Endothelial cell of umbilical vein (primary cell): ENCODE measurements around the gene FCSK. TPM values are rescaled to one million over a fixed set of nuclear protein-coding genes. Genes with fewer than 3 reads are reported as not detected.

Experiments
- BruUV-seq: library from RNA; stranded (reverse); fragments of 400-500 nt; replicated peaks from 2 replicates; lab custom pipeline; 2021; lab: Mats Ljungman, UMichigan
- CTCF ChIA-PET: fragments of 300-600, 350-600 bp; sonication (Branson Sonifier 250); formaldehyde crosslinking; loops from one replicate; lab custom pipeline; 2021; ENCODE audit warnings: antibody characterized with exemption, inconsistent platforms; lab: Charles Lee
- POLR2A ChIA-PET: fragments of 300-600, 350-600 bp; sonication (Branson Sonifier 250); formaldehyde crosslinking; loops from one replicate; lab custom pipeline; 2021; ENCODE audit warnings: antibody characterized with exemption, inconsistent platforms; lab: Charles Lee
- DNase-seq: peaks from one replicate; pipeline ENCODE4 v3.0.0-alpha.2; 2011; ENCODE audit warnings: low read depth, low spot score
- FAIRE-seq: peaks from 2 replicates; lab custom pipeline; 2011; peaks lifted over from hg19 to GRCh38; lab: Jason Lieb, UNC
- H2AFZ ChIP-seq: 2 replicates; pipeline ENCODE4 v1.6.0; 2012; ENCODE audit warnings: low read depth, low read length, control low read depth, inconsistent platforms
- H3K27ac ChIP-seq: 2 replicates; pipeline ENCODE4 v1.5.1; 2011; ENCODE audit warnings: low read depth, mild to moderate bottlenecking, control low read depth, low read length, moderate library complexity; ENCODE audit not compliant: insufficient read depth
- H3K27me3 ChIP-seq, 2 experiments: 2 replicates each; pipeline versions ENCODE4 v1.6.0 to v1.6.1; 2011; ENCODE audit warnings: low read length in 2 of 2, mixed read lengths in 1 of 2; ENCODE audit not compliant: control insufficient read depth in 2 of 2, insufficient read depth in 2 of 2
- H3K36me3 ChIP-seq, 2 experiments: 2 replicates in 1 of 2; 3 replicates in 1 of 2; pipeline ENCODE4 v1.5.1; 2011; ENCODE audit warnings: low read length in 2 of 2, mild to moderate bottlenecking in 1 of 2, moderate library complexity in 1 of 2; ENCODE audit not compliant: control insufficient read depth in 2 of 2, insufficient read depth in 2 of 2; ENCODE audit errors: extremely low read depth in 1 of 2
- H3K4me1 ChIP-seq: 3 replicates; pipeline ENCODE4 v1.5.1; 2011; ENCODE audit warnings: mild to moderate bottlenecking, low read length; ENCODE audit not compliant: control insufficient read depth, insufficient read depth; ENCODE audit errors: extremely low read depth
- H3K4me2 ChIP-seq: 2 replicates; pipeline ENCODE4 v1.6.1; 2011; ENCODE audit warnings: low read length, control low read depth, mixed read lengths; ENCODE audit not compliant: insufficient read depth
- H3K4me3 ChIP-seq, 3 experiments: fragments of 200-600 bp in 1 of 3; sonication (generic), shearing (Covaris generic) in 1 of 3; replicated peaks in 1 of 3; 2 replicates each; pipeline ENCODE4 v1.5.1; 2011 to 2016; ENCODE audit warnings: control low read depth in 3 of 3, low read length in 3 of 3, mild to moderate bottlenecking in 2 of 3, inconsistent platforms in 1 of 3, low read depth in 1 of 3, moderate library complexity in 1 of 3; ENCODE audit not compliant: insufficient read depth in 1 of 3
- H3K79me2 ChIP-seq: 2 replicates; pipeline ENCODE4 v1.6.0; 2012; ENCODE audit warnings: low read length, inconsistent platforms; ENCODE audit not compliant: control insufficient read depth, insufficient read depth
- H3K9ac ChIP-seq: replicated peaks from 2 replicates; pipeline ENCODE3; 2011; ENCODE audit warnings: low read length, control low read depth; ENCODE audit not compliant: insufficient read depth; ENCODE audit errors: extremely low read depth
- H3K9me1 ChIP-seq: replicated peaks from 3 replicates; pipeline ENCODE4 v1.6.0; 2011; ENCODE audit warnings: mild to moderate bottlenecking, low read length; ENCODE audit not compliant: control insufficient read depth, insufficient read depth; ENCODE audit errors: extremely low read depth
- H3K9me3 ChIP-seq: replicated peaks from 2 replicates; pipeline ENCODE4 v1.5.1; 2012; ENCODE audit warnings: low read length, inconsistent platforms; ENCODE audit not compliant: control insufficient read depth, insufficient read depth
- H4K20me1 ChIP-seq: replicated peaks from 2 replicates; pipeline ENCODE3; 2011; ENCODE audit warnings: mild to moderate bottlenecking, low read length; ENCODE audit not compliant: control insufficient read depth, insufficient read depth; ENCODE audit errors: extremely low read depth
- EZH2 ChIP-seq: IDR thresholded peaks from 2 replicates; pipeline ENCODE4 v1.6.1; 2012; ENCODE audit warnings: borderline replicate concordance, low read depth, mild to moderate bottlenecking, moderate library complexity, low read length, inconsistent platforms; ENCODE audit not compliant: severe bottlenecking
- GATA2 ChIP-seq: IDR thresholded peaks from 2 replicates; pipeline ENCODE4 v1.7.0; 2011; ENCODE audit warnings: low read depth, mild to moderate bottlenecking, moderate library complexity, mixed read lengths, low read length; ENCODE audit not compliant: insufficient read length, insufficient read depth
- JUN ChIP-seq: IDR thresholded peaks from 2 replicates; pipeline ENCODE4 v1.6.1; 2011; ENCODE audit warnings: borderline replicate concordance, low read depth; ENCODE audit not compliant: insufficient read length, insufficient read depth
- POLR2A ChIP-seq: IDR thresholded peaks from 2 replicates; pipeline ENCODE4 v1.6.1; 2012; ENCODE audit warnings: low read depth, mild to moderate bottlenecking, control low read depth, low read length
- POLR2AphosphoS5 ChIP-seq: IDR thresholded peaks from 2 replicates; pipeline ENCODE4 v1.6.1; 2012; ENCODE audit warnings: low read depth, mild to moderate bottlenecking, control low read depth, low read length, moderate library complexity; ENCODE audit not compliant: insufficient read depth
- dilution Hi-C: fragments of 300-500 bp; cut with MboI; formaldehyde crosslinking; loops from one replicate; pipeline ENCODE4 v1.15.0; 2019; ENCODE audit warnings: low sequenced_read_pairs; ENCODE audit not compliant: extremely low pct_ligation_motif_present
- intact Hi-C: fragments of 100-400 bp; cut with micrococcal nuclease; formaldehyde crosslinking; loops from one replicate; pipeline ENCODE4 v1.10.0; 2022
- polyA plus RNA-seq, 4 experiments: library from polyadenylated mRNA; depleted of rRNA in 3 of 4; stranded (reverse) in 3 of 4; unstranded in 1 of 4; fragments of >200 nt; gene quantifications; 2 replicates each; pipeline versions ENCODE4 v1.2.1 to v1.2.3, GENCODE V29; 2011 to 2012; ENCODE audit warnings: missing spikeins in 1 of 4
- total RNA-seq: library from RNA; stranded (reverse); gene quantifications from 2 replicates; pipeline ENCODE4 v1.2.3, GENCODE V29; 2021

Gene FCSK
- total and polyA plus RNA-seq, 2 donors (not counting 3 experiments of a cell fraction or from before 2014, with no cell fraction given): 12.4 to 18.0 TPM

DNA sequence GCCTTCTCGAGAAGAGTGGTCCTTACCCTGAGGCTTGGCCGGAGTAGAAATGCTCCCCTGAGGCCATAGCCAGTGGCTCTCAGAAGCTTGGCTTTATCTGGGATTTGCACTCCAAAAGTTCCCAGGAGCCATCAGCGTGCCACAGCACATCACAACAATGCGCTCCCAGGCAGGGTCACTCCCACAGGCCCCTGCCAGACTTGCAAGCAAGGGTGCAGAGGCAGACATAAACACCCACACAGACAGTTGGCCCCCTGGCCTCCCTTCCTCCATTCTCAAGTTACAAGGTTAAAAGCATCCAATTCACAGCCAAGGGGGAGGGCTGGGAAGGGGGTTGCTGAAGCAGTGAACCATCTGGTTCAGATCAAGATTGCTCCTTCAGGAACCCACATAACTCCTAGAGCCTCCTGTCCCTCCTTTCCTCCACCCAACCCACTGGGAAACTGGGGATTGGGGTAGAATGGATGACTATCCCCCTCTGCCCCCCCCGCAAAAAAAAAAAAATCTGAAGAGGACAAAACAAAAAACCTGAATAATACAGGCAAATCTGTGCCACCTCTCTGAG lies 17.3 kb upstream of the FCSK start:
- no TSS peak for BruUV-seq
- peak overlapping the region; percentile 96 for H3K4me2 ChIP-seq
- H2AFZ ChIP-seq: no peak overlapping the region
- H4K20me1 ChIP-seq: no peaks in the 10 kb centered on the region
- H3K79me2 ChIP-seq: peaks cover 47% of the 10 kb centered on the region
- ChIA-PET POLR2A (no interaction called here), CTCF (interaction anchor here (0.9 to 1.7 kb wide), 8 partner anchors 9 to 87 kb away, joined by 3 to 5 read pairs (median 4); no protein-coding TSS in a partner anchor)
- peak overlapping the region; percentile 42 for H3K27ac ChIP-seq
- TF ChIP-seq EZH2 (no peak), GATA2 (no peak), POLR2AphosphoS5 (no peak), JUN (no peak), POLR2A (peak; percentile 44)
- H3K9ac ChIP-seq: peak overlapping the region; percentile 60
- peak overlapping the region in 2 of 3 experiments; percentile 66 to 88 for H3K4me3 ChIP-seq
- H3K9me1 ChIP-seq: no peaks in the 10 kb centered on the region
- peaks cover 0 to 5% of the 10 kb centered on the region in 2 experiments for H3K36me3 ChIP-seq
- dilution Hi-C loops: no loop called here
- FAIRE-seq (no peak), DNase-seq (peak; percentile 90)
- no peaks in the 10 kb centered on the region for H3K27me3 ChIP-seq
- intact Hi-C loops: loop anchor here (1.0 kb wide), 1 partner anchor 9 kb away; no protein-coding TSS in a partner anchor
- H3K4me1 ChIP-seq: peaks cover 51% of the 10 kb centered on the region
- no peaks in the 10 kb centered on the region for H3K9me3 ChIP-seq
